ENCODE results near the gene ORAI3. TPM values are rescaled to one million over a fixed set of nuclear protein-coding genes. Genes with fewer than 3 reads are reported as not detected.

ORAI3 gene
- total and polyA plus RNA-seq, 2 of the 13 experiments (the other 11 are each of a cell fraction or from before 2014, with no cell fraction given), result 11.4 to 32.0 TPM

- TF ChIP-seq SOX13 (IDR thresholded peaks at IDR 0.05) (no peak), SOX13 (CRISPR knock-in tag; conservative IDR thresholded peaks at IDR 0.05 in 1 of 2, IDR thresholded peaks at IDR 0.05 in 1 of 2) (peak; percentile 29 to 36; a peak in 1 of 4 replicates), PLRG1 (conservative IDR thresholded peaks at IDR 0.05) (no peak), FOSL1 (CRISPR knock-in tag; IDR thresholded peaks at IDR 0.05; ENCODE audit: borderline replicate concordance) (peak; percentile 63; the same call in 1 of the 2 replicates), ZNF232 (CRISPR knock-in tag; IDR thresholded peaks at IDR 0.05; ENCODE audit: borderline replicate concordance) (no peak), ZNF136 (CRISPR knock-in tag; IDR thresholded peaks at IDR 0.05; ENCODE audit: low read depth) (no peak; the same call in 1 of the 2 replicates), SSRP1 (CRISPR knock-in tag; IDR thresholded peaks at IDR 0.05) (peak; percentile 89; the same call in 1 of the 2 replicates), ZMYM2 (CRISPR knock-in tag; IDR thresholded peaks at IDR 0.05) (peak; percentile 96), RXRB (CRISPR knock-in tag; IDR thresholded peaks at IDR 0.05; ENCODE audit: borderline replicate concordance) (peak; percentile 43; the same call in 1 of the 2 replicates), HNRNPL (IDR thresholded peaks at IDR 0.05; ENCODE audit: low read depth, low read length) (peak; percentile 66; the same call in 1 of the 2 replicates), ZNF891 (CRISPR knock-in tag; IDR thresholded peaks at IDR 0.05) (no peak), MED8 (CRISPR knock-in tag; IDR thresholded peaks at IDR 0.05; ENCODE audit: insufficient replicate concordance) (no peak), ZSCAN25 (CRISPR knock-in tag; IDR thresholded peaks at IDR 0.05) (no peak), ZNF225 (CRISPR knock-in tag; IDR thresholded peaks at IDR 0.05) (peak; percentile 66; the same call in 1 of the 2 replicates), ATF6 (CRISPR knock-in tag; conservative IDR thresholded peaks at IDR 0.05) (no peak), ZNF33B (CRISPR knock-in tag; IDR thresholded peaks at IDR 0.05) (no peak; the same call in 1 of the 2 replicates), ZNF879 (CRISPR knock-in tag; IDR thresholded peaks at IDR 0.05) (no peak), FOXP1 (IDR thresholded peaks at IDR 0.05) (no peak), FOXP1 (CRISPR knock-in tag; IDR thresholded peaks at IDR 0.05) (no peak), DNMT3B (CRISPR knock-in tag; conservative IDR thresholded peaks at IDR 0.05) (no peak), ZNF251 (CRISPR knock-in tag; IDR thresholded peaks at IDR 0.05) (no peak), NBN (conservative IDR thresholded peaks at IDR 0.05) (no peak), ZNF543 (CRISPR knock-in tag; IDR thresholded peaks at IDR 0.05) (no peak), SNAPC2 (CRISPR knock-in tag; IDR thresholded peaks at IDR 0.05) (no peak), ZNF703 (CRISPR knock-in tag; IDR thresholded peaks at IDR 0.05; ENCODE audit: borderline replicate concordance) (no peak; the same call in 1 of the 2 replicates), HIVEP1 (CRISPR knock-in tag; IDR thresholded peaks at IDR 0.05) (peak; percentile 64; the same call in 1 of the 2 replicates), NFATC3 (CRISPR knock-in tag; IDR thresholded peaks at IDR 0.05) (no peak), SIN3A (IDR thresholded peaks at IDR 0.05; ENCODE audit: borderline replicate concordance, low read depth, low read length) (no peak; the same call in 1 of the 2 replicates), MTERF4 (CRISPR knock-in tag; IDR thresholded peaks at IDR 0.05) (peak; percentile 49; the same call in 1 of the 2 replicates), FOXJ3 (CRISPR knock-in tag; IDR thresholded peaks at IDR 0.05; ENCODE audit: borderline replicate concordance) (peak; percentile 57; the same call in 1 of the 2 replicates), POLR2A (IDR thresholded peaks at IDR 0.05; ENCODE audit: insufficient read depth in 1 of 2, low read depth in 2 of 2, low read length in 2 of 2) (no peak; a peak in 1 of 4 replicates)
Observed at GRCh38 chr16:30956601-30957455, 8.0 kb downstream of the ORAI3 start (continued).
